ENCODE measurements around the gene SF3B6.

SF3B6 gene

DNA sequence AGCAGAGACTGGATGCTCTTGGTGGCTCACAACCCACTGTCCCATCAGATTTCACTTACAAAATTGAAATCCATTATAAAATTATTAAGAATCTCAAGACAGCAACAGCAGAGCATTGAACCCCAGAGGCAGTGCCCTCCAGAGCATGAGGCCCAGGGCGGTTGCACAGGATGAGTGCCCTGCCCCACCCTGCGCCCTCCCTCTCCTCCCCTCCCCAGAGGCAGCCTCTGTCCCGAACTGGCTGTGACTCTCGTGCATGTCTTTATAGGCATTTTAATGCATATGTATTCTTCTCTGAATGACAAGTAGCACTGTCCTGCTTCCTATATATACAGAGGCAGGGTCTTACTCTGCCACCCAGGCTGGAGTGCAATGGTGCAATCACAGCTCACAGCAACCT, 55.9 kb downstream of the SF3B6 start:
- DNase-seq (ENCODE audit: low spot score): no peak

DNA sequence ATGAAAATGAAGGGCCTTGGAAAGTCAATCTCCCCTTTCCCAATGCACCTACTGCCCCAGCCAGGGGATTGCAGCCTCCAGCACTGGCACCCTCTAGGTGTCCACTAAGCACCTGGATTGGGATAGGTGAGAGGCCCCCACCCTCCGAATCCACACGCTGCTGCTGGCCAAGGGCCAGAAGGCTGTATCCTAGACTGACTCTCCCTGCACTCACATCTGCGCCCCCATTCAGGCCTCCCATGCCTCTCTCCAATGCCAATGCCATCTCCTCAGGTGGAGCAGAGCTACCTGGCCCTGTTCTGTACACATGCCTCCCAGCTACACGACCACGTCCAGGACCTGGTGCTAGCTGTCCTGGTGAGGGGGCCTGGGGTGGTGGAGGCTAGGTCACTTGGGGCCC, 56.4 kb downstream of the SF3B6 start:
- in situ Hi-C loops (cut with MboI; ENCODE audit: low sequenced_read_pairs, unreplicated experiment): no loop called here
- TF ChIP-seq, protein P1, sequence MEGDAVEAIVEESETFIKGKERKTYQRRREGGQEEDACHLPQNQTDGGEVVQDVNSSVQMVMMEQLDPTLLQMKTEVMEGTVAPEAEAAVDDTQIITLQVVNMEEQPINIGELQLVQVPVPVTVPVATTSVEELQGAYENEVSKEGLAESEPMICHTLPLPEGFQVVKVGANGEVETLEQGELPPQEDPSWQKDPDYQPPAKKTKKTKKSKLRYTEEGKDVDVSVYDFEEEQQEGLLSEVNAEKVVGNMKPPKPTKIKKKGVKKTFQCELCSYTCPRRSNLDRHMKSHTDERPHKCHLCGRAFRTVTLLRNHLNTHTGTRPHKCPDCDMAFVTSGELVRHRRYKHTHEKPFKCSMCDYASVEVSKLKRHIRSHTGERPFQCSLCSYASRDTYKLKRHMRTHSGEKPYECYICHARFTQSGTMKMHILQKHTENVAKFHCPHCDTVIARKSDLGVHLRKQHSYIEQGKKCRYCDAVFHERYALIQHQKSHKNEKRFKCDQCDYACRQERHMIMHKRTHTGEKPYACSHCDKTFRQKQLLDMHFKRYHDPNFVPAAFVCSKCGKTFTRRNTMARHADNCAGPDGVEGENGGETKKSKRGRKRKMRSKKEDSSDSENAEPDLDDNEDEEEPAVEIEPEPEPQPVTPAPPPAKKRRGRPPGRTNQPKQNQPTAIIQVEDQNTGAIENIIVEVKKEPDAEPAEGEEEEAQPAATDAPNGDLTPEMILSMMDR (IDR thresholded peaks at IDR 0.05; ENCODE audit: borderline replicate concordance, control extremely low read depth, extremely low read depth, insufficient read depth, missing control alignments): no peak
- no peak for DNase-seq (ENCODE audit: low spot score)

More for the DNA sequence above, 55.9 kb downstream of the SF3B6 start:
- TF ChIP-seq, protein P1 (IDR thresholded peaks at IDR 0.05; ENCODE audit: borderline replicate concordance, control extremely low read depth, extremely low read depth, insufficient read depth, missing control alignments): no peak
- in situ Hi-C loops (cut with MboI; ENCODE audit: low sequenced_read_pairs, unreplicated experiment): no loop called here

DNA sequence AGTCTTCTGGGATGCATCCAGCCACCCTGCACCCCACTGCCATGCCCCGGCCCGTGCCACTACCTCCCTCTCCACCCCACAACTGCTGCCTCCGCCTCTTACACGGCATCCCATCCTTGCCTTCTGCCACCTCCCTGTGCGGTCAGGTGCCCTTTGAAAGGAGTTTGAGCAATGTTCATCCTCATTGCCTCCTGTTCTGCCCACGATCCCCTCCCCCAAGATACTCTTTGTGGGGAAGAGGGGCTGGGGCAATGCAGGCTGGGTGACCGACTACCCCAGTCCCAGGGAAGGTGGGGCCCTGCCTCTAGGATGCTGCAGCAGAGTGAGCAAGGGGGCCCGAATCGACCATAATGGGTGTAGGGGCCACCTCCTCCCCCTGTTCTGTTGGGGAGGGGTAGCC, 57.9 kb downstream of the SF3B6 start:
- TF ChIP-seq, protein P1 (IDR thresholded peaks at IDR 0.05; ENCODE audit: borderline replicate concordance, control extremely low read depth, extremely low read depth, insufficient read depth, missing control alignments): no peak
- DNase-seq (ENCODE audit: low spot score): no peak

DNA sequence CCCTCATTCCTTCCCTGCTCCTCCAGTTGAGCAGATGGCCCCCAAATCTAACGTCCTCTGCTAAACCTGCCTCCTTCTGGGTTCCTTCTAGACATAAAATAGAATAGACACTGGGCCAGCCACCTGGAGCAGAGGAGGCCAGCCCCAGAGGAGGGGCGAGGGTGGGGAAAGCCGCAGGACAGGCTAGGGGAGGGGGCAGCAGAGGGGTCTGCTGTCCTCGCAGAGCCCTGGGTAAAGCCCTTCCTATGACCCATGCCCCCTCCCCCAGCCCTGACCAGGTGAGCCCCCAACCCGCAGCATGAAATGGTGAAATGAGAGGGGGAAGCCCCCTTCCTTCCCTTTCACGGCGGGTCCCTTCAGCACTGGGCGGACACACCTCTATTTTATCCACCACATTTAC, 58.4 kb downstream of the SF3B6 start:
- in situ Hi-C loops (cut with MboI; ENCODE audit: low sequenced_read_pairs, unreplicated experiment): no loop called here
- DNase-seq (ENCODE audit: low spot score): peak; percentile 18

More for the DNA sequence above, 57.9 kb downstream of the SF3B6 start:
- in situ Hi-C loops (cut with MboI; ENCODE audit: low sequenced_read_pairs, unreplicated experiment): no loop called here

More for the DNA sequence above, 58.4 kb downstream of the SF3B6 start:
- TF ChIP-seq, protein P1 (IDR thresholded peaks at IDR 0.05; ENCODE audit: borderline replicate concordance, control extremely low read depth, extremely low read depth, insufficient read depth, missing control alignments): no peak

All from GM13976 (cell line).